HCT116 (cell line): ENCODE data around the gene CDHR5. TPM values are rescaled to one million over a fixed set of nuclear protein-coding genes. Genes with fewer than 3 reads are reported as not detected.

Source experiments
- ATAC-seq: fragments of 200-7000 bp; cut with Tn5 transposase; 2 replicates; pipeline ENCODE4 v1.9.1; 2020; ENCODE audit warnings: mild to moderate bottlenecking, moderate library complexity
- BruUV-seq: library from RNA; stranded (reverse); fragments of 400-500 nt; replicated peaks from 2 replicates; lab custom pipeline; 2021; lab: Mats Ljungman, UMichigan
- CTCF ChIA-PET: fragments of 300-600 bp; sonication (Branson Sonifier 250); formaldehyde crosslinking; loops from one replicate; lab custom pipeline; 2021; ENCODE audit warnings: antibody characterized with exemption; lab: Charles Lee
- POLR2A ChIA-PET: fragments of 300-600, 350-600 bp; sonication (Branson Sonifier 250); formaldehyde crosslinking; loops from one replicate; lab custom pipeline; 2021; ENCODE audit warnings: antibody characterized with exemption; lab: Charles Lee
- RAD21 ChIA-PET, 2 experiments: fragments of 300-600 bp; sonication (Branson Sonifier 250); formaldehyde crosslinking; loops; one replicate each; lab custom pipeline; 2023; ENCODE audit warnings: low total read pairs in 2 of 2; ENCODE audit not compliant: uncharacterized antibody in 2 of 2, unreplicated experiment in 2 of 2, low non-redundant PET in 1 of 2; lab: Charles Lee
- DNase-seq: peaks from one replicate; pipeline ENCODE4 v3.0.0-alpha.2; 2010; ENCODE audit warnings: low read depth, low spot score
- H2AFZ ChIP-seq: fragments of 200-600 bp; shearing (Covaris generic), sonication (generic); 2 replicates; pipeline ENCODE4 v1.6.1; 2017; ENCODE audit warnings: low read depth, mixed run types, mixed read lengths, antibody characterized with exemption, low read length; ENCODE audit not compliant: poor library complexity, severe bottlenecking
- H3K27ac ChIP-seq: 2 replicates; pipeline ENCODE4 v1.5.1; 2012; ENCODE audit warnings: low read depth, low read length
- H3K27me3 ChIP-seq: fragments of 200-600 bp; sonication (generic); 2 replicates; pipeline ENCODE4 v1.6.1; 2016; ENCODE audit warnings: mixed run types, low read length, mixed read lengths; ENCODE audit not compliant: insufficient read depth
- H3K36me3 ChIP-seq, 2 experiments: fragments of 200-500 bp in 1 of 2; fragments of 200-600 bp in 1 of 2; sonication (Bioruptor generic) in 1 of 2; sonication (generic) in 1 of 2; 2 replicates each; pipeline versions ENCODE4 v1.5.1 to v1.6.1; 2014 to 2016; ENCODE audit warnings: low read length in 2 of 2, inconsistent platforms in 1 of 2, mixed read lengths in 1 of 2, mixed run types in 1 of 2; ENCODE audit not compliant: insufficient read depth in 2 of 2, control insufficient read depth in 1 of 2
- H3K4me1 ChIP-seq, 2 experiments: fragments of 200-600 bp in 1 of 2; sonication (generic) in 1 of 2; 2 replicates each; pipeline versions ENCODE4 v1.5.1 to v1.6.1; 2012 to 2017; ENCODE audit warnings: low read length in 2 of 2, inconsistent platforms in 1 of 2, mild to moderate bottlenecking in 1 of 2, mixed read lengths in 1 of 2, mixed run types in 1 of 2, moderate library complexity in 1 of 2; ENCODE audit not compliant: insufficient read depth in 2 of 2, control insufficient read depth in 1 of 2
- H3K4me2 ChIP-seq: fragments of 200-600 bp; sonication (generic); 2 replicates; pipeline ENCODE4 v1.6.1; 2017; ENCODE audit warnings: mixed run types, low read length, mixed read lengths
- H3K4me3 ChIP-seq, 2 experiments: fragments of 200-600 bp in 1 of 2; sonication (generic) in 1 of 2; replicated peaks in 1 of 2; 2 replicates each; pipeline ENCODE4 v1.5.1; 2011 to 2016; ENCODE audit warnings: low read length in 2 of 2, control low read depth in 1 of 2, low read depth in 1 of 2, mild to moderate bottlenecking in 1 of 2, mixed read lengths in 1 of 2, mixed run types in 1 of 2
- H3K79me2 ChIP-seq: fragments of 200-600 bp; sonication (generic); 2 replicates; pipeline ENCODE4 v1.6.1; 2017; ENCODE audit warnings: mild to moderate bottlenecking, mixed run types, low read length, moderate library complexity, mixed read lengths; ENCODE audit not compliant: insufficient read depth
- H3K9ac ChIP-seq: fragments of 200-600 bp; sonication (generic); 2 replicates; pipeline ENCODE4 v1.6.1; 2016; ENCODE audit warnings: low read length, mixed read lengths
- H3K9me2 ChIP-seq: fragments of 200-600 bp; sonication (generic), shearing (Covaris generic); 2 replicates; pipeline ENCODE4 v1.6.1; 2017; ENCODE audit warnings: mixed run types, mild to moderate bottlenecking, moderate library complexity; ENCODE audit not compliant: insufficient read depth
- H3K9me3 ChIP-seq, 2 experiments: fragments of 200-500 bp in 1 of 2; fragments of 200-600 bp in 1 of 2; sonication (Bioruptor generic) in 1 of 2; sonication (generic) in 1 of 2; 2 replicates each; pipeline ENCODE4 v1.6.1; 2014 to 2017; ENCODE audit warnings: low read length in 2 of 2, mixed read lengths in 2 of 2, inconsistent platforms in 1 of 2, low read depth in 1 of 2, mild to moderate bottlenecking in 1 of 2, mixed run types in 1 of 2, moderate library complexity in 1 of 2; ENCODE audit not compliant: control insufficient read depth in 1 of 2, insufficient read depth in 1 of 2
- H4K20me1 ChIP-seq: fragments of 200-600 bp; sonication (generic), shearing (Covaris generic); 2 replicates; pipeline ENCODE4 v1.6.1; 2017; ENCODE audit warnings: mixed run types, mild to moderate bottlenecking, moderate library complexity; ENCODE audit not compliant: insufficient read depth
- ATF3 ChIP-seq: IDR thresholded peaks from 2 replicates; pipeline ENCODE4 v1.6.1; 2012
- CBX3 ChIP-seq: IDR thresholded peaks from 2 replicates; pipeline ENCODE4 v1.6.1; 2012; ENCODE audit warnings: low read depth
- CEBPB ChIP-seq: IDR thresholded peaks from 2 replicates; pipeline ENCODE4 v1.6.1; 2012; ENCODE audit warnings: low read depth
- CTCF ChIP-seq, 3 experiments: fragments of 200-600 bp in 1 of 3; sonication (generic) in 1 of 3; IDR thresholded peaks in 2 of 3; conservative IDR thresholded peaks in 1 of 3; 2 replicates each; pipeline ENCODE4 v1.5.1; 2012 to 2017; ENCODE audit warnings: low read depth in 2 of 3, low read length in 2 of 3, antibody characterized with exemption in 1 of 3, borderline replicate concordance in 1 of 3, control low read depth in 1 of 3, mild to moderate bottlenecking in 1 of 3, mixed read lengths in 1 of 3, mixed run types in 1 of 3, moderate library complexity in 1 of 3; ENCODE audit not compliant: insufficient read depth in 1 of 3
- EGR1 ChIP-seq: IDR thresholded peaks from 2 replicates; pipeline ENCODE4 v1.6.1; 2012; ENCODE audit warnings: low read depth
- ELF1 ChIP-seq: IDR thresholded peaks from 2 replicates; pipeline ENCODE4 v1.6.1; 2012; ENCODE audit warnings: low read depth, borderline replicate concordance
- EZH2phosphoT487 ChIP-seq: fragments of 200-600 bp; IDR thresholded peaks from 2 replicates; pipeline ENCODE4 v1.6.1; 2018; ENCODE audit warnings: antibody characterized with exemption, borderline replicate concordance
- JUND ChIP-seq: IDR thresholded peaks from 2 replicates; pipeline ENCODE4 v1.6.1; 2012
- POLR2A ChIP-seq: IDR thresholded peaks from 2 replicates; pipeline ENCODE4 v1.7.0; 2011; ENCODE audit warnings: borderline replicate concordance; ENCODE audit not compliant: insufficient read depth, insufficient read length; ENCODE audit errors: extremely low read depth
- POLR2AphosphoS5 ChIP-seq: IDR thresholded peaks from 2 replicates; pipeline ENCODE4 v1.6.1; 2011; ENCODE audit warnings: mild to moderate bottlenecking, low read depth, low read length, moderate library complexity
- RAD21 ChIP-seq: IDR thresholded peaks from 2 replicates; pipeline ENCODE4 v1.6.1; 2012; ENCODE audit warnings: low read depth, mild to moderate bottlenecking
- REST ChIP-seq: IDR thresholded peaks from 2 replicates; pipeline ENCODE4 v1.6.1; 2012; ENCODE audit warnings: low read depth
- SIN3A ChIP-seq: IDR thresholded peaks from 2 replicates; pipeline ENCODE4 v1.6.1; 2012; ENCODE audit warnings: low read depth
- SRF ChIP-seq: IDR thresholded peaks from 2 replicates; pipeline ENCODE4 v1.6.1; 2012; ENCODE audit warnings: low read depth
- TCF7L2 ChIP-seq: IDR thresholded peaks from 2 replicates; pipeline ENCODE4 v1.7.0; 2011; ENCODE audit warnings: borderline replicate concordance, inconsistent platforms; ENCODE audit not compliant: insufficient read depth, insufficient read length; ENCODE audit errors: extremely low read depth
- YY1 ChIP-seq: IDR thresholded peaks from 2 replicates; pipeline ENCODE4 v1.6.1; 2011; ENCODE audit warnings: low read length, low read depth, moderate library complexity, mild to moderate bottlenecking; ENCODE audit not compliant: insufficient replicate concordance; ENCODE audit errors: extremely low read depth
- ZFX ChIP-seq: fragments of 450-650 bp; IDR thresholded peaks from 2 replicates; pipeline ENCODE4 v1.6.1; 2017
- ZNF274 ChIP-seq: fragments of 200-500 bp; sonication (Bioruptor generic); IDR thresholded peaks from 2 replicates; pipeline ENCODE4 v1.6.1; 2014; ENCODE audit warnings: mild to moderate bottlenecking, low read depth, low read length, inconsistent platforms
- intact Hi-C: fragments of 100-400 bp; cut with micrococcal nuclease; formaldehyde crosslinking; loops from 2 replicates; pipeline ENCODE4 v1.10.0; 2022
- total RNA-seq: library from RNA; stranded (reverse); gene quantifications from one replicate; pipeline ENCODE4 v1.2.1, GENCODE V29; 2021; ENCODE audit not compliant: unreplicated experiment

The CDHR5 gene
- total RNA-seq, 1 experiment from 2014 or later, result not detected

GRCh38 chr11:637333-637592 lies 12.5 kb upstream of the CDHR5 start:
- intact Hi-C loops, result no loop called here
- ATAC-seq (no peak), DNase-seq (no peak)
- H4K20me1 ChIP-seq, result no peaks in the 10 kb centered on the region
- ChIA-PET POLR2A (no interaction called here), RAD21 (no interaction called here), CTCF (no interaction called here)
- H3K27ac ChIP-seq, result no peak overlapping the region
- no TSS peak for BruUV-seq
- no peak overlapping the region for H3K4me2 ChIP-seq
- no peaks in the 10 kb centered on the region; a peak in 1 of 4 replicates for H3K36me3 ChIP-seq
- no peaks in the 10 kb centered on the region for H3K9me2 ChIP-seq
- no peaks in the 10 kb centered on the region for H3K4me1 ChIP-seq
- no peak overlapping the region for H3K9ac ChIP-seq
- no peak overlapping the region for H2AFZ ChIP-seq
- TF ChIP-seq ELF1 (no peak), CTCF (IDR thresholded peaks at IDR 0.05 in 2 of 3, conservative IDR thresholded peaks at IDR 0.05 in 1 of 3; ENCODE audit: borderline replicate concordance in 1 of 3, insufficient read depth in 1 of 3, low read depth in 2 of 3, low read length in 2 of 3) (no peak), EZH2phosphoT487 (no peak), POLR2A (no peak), SRF (no peak), ZNF274 (no peak), ATF3 (no peak), JUND (no peak), ZFX (no peak), CBX3 (no peak), EGR1 (no peak), TCF7L2 (no peak), REST (no peak), RAD21 (no peak), POLR2AphosphoS5 (no peak), CEBPB (no peak), YY1 (no peak), SIN3A (no peak)
- H3K9me3 ChIP-seq, result no peaks in the 10 kb centered on the region
- H3K79me2 ChIP-seq, result no peaks in the 10 kb centered on the region
- no peak overlapping the region for H3K4me3 ChIP-seq
- no peaks in the 10 kb centered on the region for H3K27me3 ChIP-seq
